Type B pancreatic cell (in vitro differentiated cells): ENCODE results near the gene BAG2. TPM values are rescaled to one million over a fixed set of nuclear protein-coding genes. Genes with fewer than 3 reads are reported as not detected.

Experiments used
- DNase-seq: peaks from one replicate; pipeline ENCODE4 v3.0.0; 2021; ENCODE audit warnings: mixed read lengths; ENCODE audit not compliant: unreplicated experiment; ENCODE audit errors: extremely low spot score
- H3K27ac Mint-ChIP-seq: 2 replicates; pipeline ENCODE4 v1.8.0; 2021; ENCODE audit warnings: mild to moderate bottlenecking, mixed read lengths
- H3K27me3 Mint-ChIP-seq: 2 replicates; pipeline ENCODE4 v1.8.0; 2021; ENCODE audit warnings: mixed read lengths
- H3K36me3 Mint-ChIP-seq: 2 replicates; pipeline ENCODE4 v1.8.0; 2021; ENCODE audit warnings: mixed read lengths
- H3K4me1 Mint-ChIP-seq: one replicate; pipeline ENCODE4 v1.8.0; 2021; ENCODE audit warnings: mixed read lengths; ENCODE audit not compliant: unreplicated experiment
- H3K4me3 Mint-ChIP-seq: 2 replicates; pipeline ENCODE4 v1.8.0; 2021; ENCODE audit warnings: mild to moderate bottlenecking, mixed read lengths
- H3K9me3 Mint-ChIP-seq: 2 replicates; pipeline ENCODE4 v1.8.0; 2021; ENCODE audit warnings: mixed read lengths
- CTCF ChIP-seq: fragments of 200-600 bp; sonication (generic); conservative IDR thresholded peaks from 2 replicates; pipeline ENCODE4 v1.5.0; 2021; ENCODE audit warnings: antibody characterized with exemption, mild to moderate bottlenecking
- total RNA-seq: library from RNA; stranded (reverse); gene quantifications from 2 replicates; pipeline ENCODE4 v1.2.1, GENCODE V29; 2021; ENCODE audit warnings: low replicate concordance

BAG2 gene
- total RNA-seq, 1 donor from 2014 or later = 3.8 TPM

- no peak for TF ChIP-seq CTCF
- DNase-seq = no peak
These were observed 1.9 kb downstream of the BAG2 start for GRCh38 chr6:57173886-57174510.

DNA sequence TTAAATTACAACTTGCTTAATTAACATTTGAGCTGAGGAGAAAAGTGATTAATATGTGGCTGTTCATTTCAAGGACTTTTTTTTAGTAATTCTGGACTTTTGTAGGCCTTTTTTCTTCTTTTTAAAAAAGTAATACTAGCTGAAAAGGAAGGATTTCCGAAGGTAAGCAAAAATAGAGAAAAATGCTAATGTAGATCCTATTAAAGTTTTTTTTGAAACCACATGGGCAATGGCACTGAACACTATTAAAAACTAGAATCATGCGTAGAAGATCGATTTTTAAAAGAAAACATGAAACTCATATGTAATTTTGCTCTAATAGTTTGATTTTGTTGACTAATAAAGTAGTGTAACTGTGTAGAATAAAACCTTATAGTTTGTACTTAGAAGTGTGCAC lies 2.4 kb downstream of the BAG2 start:
- Mint-ChIP-seq H3K9me3 (no peaks in the 10 kb centered on the region), H3K36me3 (no peaks in the 10 kb centered on the region), H3K27ac (no peak overlapping the region), H3K4me3 (peak overlapping the region; percentile 92), H3K27me3 (peaks cover 9% of the 10 kb centered on the region), H3K4me1 (peaks cover 14% of the 10 kb centered on the region)
- no peak for TF ChIP-seq CTCF
- no peak for DNase-seq

More at GRCh38 chr6:57173886-57174510, 1.9 kb downstream of the BAG2 start:
- peak overlapping the region; percentile 68 for H3K27ac Mint-ChIP-seq
- H3K27me3 Mint-ChIP-seq = peaks cover 9% of the 10 kb centered on the region
- no peaks in the 10 kb centered on the region for H3K9me3 Mint-ChIP-seq
- peaks cover 14% of the 10 kb centered on the region for H3K4me1 Mint-ChIP-seq
- H3K36me3 Mint-ChIP-seq = no peaks in the 10 kb centered on the region
- H3K4me3 Mint-ChIP-seq = peak overlapping the region; percentile 92

- TF ChIP-seq CTCF = no peak
- DNase-seq = no peak
- peaks cover 14% of the 10 kb centered on the region for H3K36me3 Mint-ChIP-seq
- H3K27ac Mint-ChIP-seq = no peak overlapping the region
- H3K9me3 Mint-ChIP-seq = no peaks in the 10 kb centered on the region
- H3K27me3 Mint-ChIP-seq = peaks cover 9% of the 10 kb centered on the region
- peaks cover 14% of the 10 kb centered on the region for H3K4me1 Mint-ChIP-seq
- H3K4me3 Mint-ChIP-seq = no peak overlapping the region
These were observed 5.6 kb downstream of the BAG2 start for GRCh38 chr6:57177545-57178265.

- no peaks in the 10 kb centered on the region for H3K27me3 Mint-ChIP-seq
- H3K36me3 Mint-ChIP-seq = peaks cover 20% of the 10 kb centered on the region
- no peak overlapping the region for H3K27ac Mint-ChIP-seq
- H3K4me3 Mint-ChIP-seq = no peak overlapping the region
- H3K4me1 Mint-ChIP-seq = no peaks in the 10 kb centered on the region
- TF ChIP-seq CTCF = no peak
- no peaks in the 10 kb centered on the region for H3K9me3 Mint-ChIP-seq
- no peak for DNase-seq
These were observed 8.5 kb downstream of the BAG2 start for GRCh38 chr6:57180596-57180995.

GRCh38 chr6:57182017-57182432 lies 9.9 kb downstream of the BAG2 start:
- Mint-ChIP-seq H3K36me3 (peaks cover 20% of the 10 kb centered on the region), H3K27ac (no peak overlapping the region), H3K27me3 (no peaks in the 10 kb centered on the region)

More at GRCh38 chr6:57182017-57182432, 9.9 kb downstream of the BAG2 start:
- Mint-ChIP-seq H3K9me3 (no peaks in the 10 kb centered on the region), H3K4me3 (no peak overlapping the region), H3K4me1 (no peaks in the 10 kb centered on the region)
- no peak for TF ChIP-seq CTCF
- no peak for DNase-seq
